Omental fat pad (tissue), 4 donors: Measurements from ENCODE around the gene LGR6. TPM values are rescaled to one million over a fixed set of nuclear protein-coding genes. Genes with fewer than 3 reads are reported as not detected.
"Not testable (repeated sequence)": the region's sequence is repeated elsewhere in the genome, so short reads cannot be mapped to it uniquely, and the experiment has no call there.

ENCODE experiments used
- ATAC-seq: fragments of 150-250 bp; one replicate; pipeline ENCODE4 v1.9.1; 2016; ENCODE audit warnings: mild to moderate bottlenecking, moderate library complexity; ENCODE audit not compliant: low FRiP score
- DNase-seq: peaks from one replicate; pipeline ENCODE4 v3.0.0-alpha.2; 2019; ENCODE audit warnings: low spot score
- total RNA-seq, 4 donors: library from RNA; depleted of rRNA; stranded (reverse); fragments of >200 nt; gene quantifications; one replicate each; pipeline ENCODE4 v1.1.0, GENCODE V29; 2016
- TF ChIP-seq, protein P1 (sequence below), 3 donors: fragments of 450-650 bp; IDR thresholded peaks; one replicate each; pipeline ENCODE4 v1.5.1; 2016 to 2017; ENCODE audit warnings: antibody characterized with exemption in 3 of 3, mild to moderate bottlenecking in 3 of 3, moderate library complexity in 2 of 3

The LGR6 gene
- total RNA-seq, 4 donors from 2014 or later = 0.28 to 0.32 TPM; not detected in 2

- DNase-seq (no peak), ATAC-seq (no peak)
- TF ChIP-seq, protein P1, sequence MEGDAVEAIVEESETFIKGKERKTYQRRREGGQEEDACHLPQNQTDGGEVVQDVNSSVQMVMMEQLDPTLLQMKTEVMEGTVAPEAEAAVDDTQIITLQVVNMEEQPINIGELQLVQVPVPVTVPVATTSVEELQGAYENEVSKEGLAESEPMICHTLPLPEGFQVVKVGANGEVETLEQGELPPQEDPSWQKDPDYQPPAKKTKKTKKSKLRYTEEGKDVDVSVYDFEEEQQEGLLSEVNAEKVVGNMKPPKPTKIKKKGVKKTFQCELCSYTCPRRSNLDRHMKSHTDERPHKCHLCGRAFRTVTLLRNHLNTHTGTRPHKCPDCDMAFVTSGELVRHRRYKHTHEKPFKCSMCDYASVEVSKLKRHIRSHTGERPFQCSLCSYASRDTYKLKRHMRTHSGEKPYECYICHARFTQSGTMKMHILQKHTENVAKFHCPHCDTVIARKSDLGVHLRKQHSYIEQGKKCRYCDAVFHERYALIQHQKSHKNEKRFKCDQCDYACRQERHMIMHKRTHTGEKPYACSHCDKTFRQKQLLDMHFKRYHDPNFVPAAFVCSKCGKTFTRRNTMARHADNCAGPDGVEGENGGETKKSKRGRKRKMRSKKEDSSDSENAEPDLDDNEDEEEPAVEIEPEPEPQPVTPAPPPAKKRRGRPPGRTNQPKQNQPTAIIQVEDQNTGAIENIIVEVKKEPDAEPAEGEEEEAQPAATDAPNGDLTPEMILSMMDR (IDR thresholded peaks at IDR 0.05) = no peak
Observed at GRCh38 chr1:202187041-202187671, 6.4 kb upstream of the LGR6 start.

GRCh38 chr1:202187697-202188407, 5.7 kb upstream of the LGR6 start:
- DNase-seq (no peak), ATAC-seq (no peak)
- TF ChIP-seq, protein P1 (IDR thresholded peaks at IDR 0.05) = no peak

DNA sequence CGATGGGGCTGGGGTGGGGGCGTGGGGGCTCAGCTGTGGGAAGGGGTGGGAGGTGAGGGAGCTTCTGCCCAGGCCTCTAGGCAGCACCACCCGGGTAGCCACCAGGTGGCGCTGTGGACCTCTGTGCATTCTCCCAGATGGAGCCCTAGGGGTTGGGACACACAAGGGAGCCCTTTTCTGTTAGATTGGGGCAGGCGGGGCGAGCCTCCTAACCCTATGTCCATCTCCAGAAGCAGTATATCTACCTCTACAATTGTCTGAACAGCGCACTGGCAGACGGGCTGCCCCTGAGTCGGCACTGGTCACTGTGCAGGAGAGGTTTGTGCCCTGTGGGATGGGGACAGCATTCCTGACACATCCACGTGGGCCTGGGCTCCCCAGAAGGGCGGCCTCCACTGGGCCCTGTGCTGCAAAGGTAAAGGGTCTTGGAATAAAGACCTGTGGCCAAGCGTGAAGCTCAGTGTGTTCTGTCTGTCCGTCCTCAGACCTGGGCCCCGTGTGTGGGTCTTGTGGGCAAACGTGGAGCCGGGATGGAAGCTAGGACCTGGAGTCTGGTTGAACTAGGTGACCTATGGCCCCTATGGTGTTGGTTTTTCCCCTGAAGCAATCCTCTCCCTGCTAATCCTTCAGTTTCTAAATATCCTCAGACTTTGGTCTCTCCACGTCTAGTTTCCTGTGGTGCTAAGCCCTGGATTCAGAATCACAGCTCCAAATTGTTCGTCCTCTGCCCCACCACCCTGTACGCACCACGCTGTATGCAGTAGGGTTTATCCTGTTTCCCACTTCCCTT, 4.4 kb upstream of the LGR6 start:
- TF ChIP-seq, protein P1 (IDR thresholded peaks at IDR 0.05) = no peak
- ATAC-seq = no peak
- DNase-seq = peak; percentile 84

- TF ChIP-seq, protein P1 (IDR thresholded peaks at IDR 0.05) = no peak
- ATAC-seq (no peak), DNase-seq (no peak)
Observed at GRCh38 chr1:202189918-202190715, 3.5 kb upstream of the LGR6 start.

DNA sequence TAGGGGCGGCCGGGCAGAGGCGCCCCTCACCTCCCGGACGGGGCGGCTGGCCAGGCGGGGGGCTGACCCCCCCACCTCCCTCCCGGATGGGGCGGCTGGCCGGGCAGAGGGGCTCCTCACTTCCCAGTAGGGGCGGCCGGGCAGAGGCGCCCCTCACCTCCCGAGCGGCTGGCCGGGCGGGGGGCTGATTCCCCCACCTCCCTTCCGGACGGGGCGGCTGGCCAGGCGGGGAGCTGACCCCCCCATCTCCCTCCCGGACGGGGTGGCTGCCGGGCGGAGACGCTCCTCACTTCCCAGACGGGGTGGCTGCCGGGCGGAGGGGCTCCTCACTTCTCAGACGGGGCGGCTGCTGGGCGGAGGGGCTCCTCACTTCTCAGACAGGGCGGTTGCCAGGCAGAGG, 2.2 kb upstream of the LGR6 start:
- not testable (repeated sequence) for ATAC-seq, DNase-seq

DNA sequence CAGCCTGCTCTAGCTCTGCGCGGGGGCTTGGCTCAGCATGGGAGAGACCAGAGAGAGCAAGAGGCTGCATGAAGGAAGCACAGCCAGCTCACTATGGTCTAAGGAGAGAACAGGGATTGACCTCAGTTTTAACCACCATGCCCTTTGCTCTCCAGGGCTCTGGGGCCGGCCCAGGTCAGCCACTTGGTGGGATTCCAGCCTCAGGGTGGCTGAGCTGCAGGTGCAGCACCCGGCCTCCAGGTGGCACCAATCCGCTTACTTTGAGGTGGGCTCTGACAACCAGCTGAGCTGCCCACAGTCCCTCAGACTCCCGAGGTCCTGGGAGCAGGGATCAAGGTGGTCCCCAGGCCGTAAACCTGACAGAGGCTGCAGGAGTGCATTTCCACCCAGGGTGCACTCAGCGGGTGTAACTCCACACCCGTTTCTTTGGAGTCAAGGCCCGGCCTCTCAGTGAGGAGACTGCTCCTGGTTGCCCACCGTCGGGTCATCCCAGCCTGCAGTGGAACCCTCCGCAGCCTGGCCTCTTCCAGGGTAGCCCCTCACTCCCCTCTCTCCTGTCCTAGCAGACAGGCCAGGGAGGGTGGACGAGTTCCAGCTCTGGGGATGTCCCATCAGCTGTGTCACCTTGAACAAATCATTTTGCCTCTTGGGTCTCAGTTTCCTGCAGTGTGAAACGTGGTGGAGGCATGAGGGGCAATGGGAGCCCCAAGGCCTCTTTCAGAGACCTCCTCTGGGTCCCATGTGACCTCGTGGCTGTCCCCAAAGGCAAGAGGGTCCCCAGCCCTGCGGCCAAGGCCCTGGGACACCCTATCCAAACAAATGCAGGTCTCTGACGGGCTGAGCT, 607 bp upstream of the LGR6 start:
- ATAC-seq = peak; percentile 57
- peak; percentile 33 for DNase-seq
- TF ChIP-seq, protein P1 (IDR thresholded peaks at IDR 0.05) = peak in 1 of 3 donors; percentile 68
